Measurements from ENCODE around the gene RSPH10B2. TPM values are rescaled to one million over a fixed set of nuclear protein-coding genes. Genes with fewer than 3 reads are reported as not detected.

Gene RSPH10B2
- total and polyA plus RNA-seq, 9 of the 15 experiments (the other 6 are each of a cell fraction or from before 2014, with no cell fraction given): 0.04 to 0.11 (median 0.08) TPM; not detected in 5

- peak; percentile 38; the same call in 1 of the 2 replicates for TF ChIP-seq ZNF395 (CRISPR knock-in tag; IDR thresholded peaks at IDR 0.05)
- 0 out of 2 replicates have a peak, but pooled peaks have one; percentile 23 for TF ChIP-seq ZBTB17 (CRISPR knock-in tag; IDR thresholded peaks at IDR 0.05)
- TF ChIP-seq RBFOX2 (IDR thresholded peaks at IDR 0.05; ENCODE audit: low read depth, low read length): peak; percentile 71
- peak; percentile 74 for TF ChIP-seq POLR2G (IDR thresholded peaks at IDR 0.05; ENCODE audit: low read depth, low read length)
- peak; percentile 57 for TF ChIP-seq SUPT5H (IDR thresholded peaks at IDR 0.05)
- TF ChIP-seq SMAD4 (CRISPR knock-in tag; conservative IDR thresholded peaks at IDR 0.05): peak; percentile 45; the same call in 1 of the 2 replicates
- peak; percentile 63 for TF ChIP-seq ZFX (CRISPR knock-in tag; IDR thresholded peaks at IDR 0.05)
- peak; percentile 61 for TF ChIP-seq MGA (IDR thresholded peaks at IDR 0.05)
- 0 out of 2 replicates have a peak, but pooled peaks have one; percentile 20 for TF ChIP-seq ZNF75A (CRISPR knock-in tag; IDR thresholded peaks at IDR 0.05)
Measured at GRCh38 chr7:6826151-6826550, 72.2 kb downstream of the RSPH10B2 start, which contains the start of gene CCZ1B (continued).
